Endothelial cell of umbilical vein (primary cell): ENCODE data around the gene ZNF837. TPM values are rescaled to one million over a fixed set of nuclear protein-coding genes. Genes with fewer than 3 reads are reported as not detected.

ENCODE experiments used
- BruUV-seq: library from RNA; stranded (reverse); fragments of 400-500 nt; replicated peaks from 2 replicates; lab custom pipeline; 2021; lab: Mats Ljungman, UMichigan
- CTCF ChIA-PET: fragments of 300-600, 350-600 bp; sonication (Branson Sonifier 250); formaldehyde crosslinking; loops from one replicate; lab custom pipeline; 2021; ENCODE audit warnings: antibody characterized with exemption, inconsistent platforms; lab: Charles Lee
- POLR2A ChIA-PET: fragments of 300-600, 350-600 bp; sonication (Branson Sonifier 250); formaldehyde crosslinking; loops from one replicate; lab custom pipeline; 2021; ENCODE audit warnings: antibody characterized with exemption, inconsistent platforms; lab: Charles Lee
- DNase-seq: peaks from one replicate; pipeline ENCODE4 v3.0.0-alpha.2; 2011; ENCODE audit warnings: low read depth, low spot score
- FAIRE-seq: peaks from 2 replicates; lab custom pipeline; 2011; peaks lifted over from hg19 to GRCh38; lab: Jason Lieb, UNC
- H2AFZ ChIP-seq: 2 replicates; pipeline ENCODE4 v1.6.0; 2012; ENCODE audit warnings: low read depth, low read length, control low read depth, inconsistent platforms
- H3K27ac ChIP-seq: 2 replicates; pipeline ENCODE4 v1.5.1; 2011; ENCODE audit warnings: low read depth, mild to moderate bottlenecking, control low read depth, low read length, moderate library complexity; ENCODE audit not compliant: insufficient read depth
- H3K27me3 ChIP-seq, 2 experiments: 2 replicates each; pipeline versions ENCODE4 v1.6.0 to v1.6.1; 2011; ENCODE audit warnings: low read length in 2 of 2, mixed read lengths in 1 of 2; ENCODE audit not compliant: control insufficient read depth in 2 of 2, insufficient read depth in 2 of 2
- H3K36me3 ChIP-seq, 2 experiments: 2 replicates in 1 of 2; 3 replicates in 1 of 2; pipeline ENCODE4 v1.5.1; 2011; ENCODE audit warnings: low read length in 2 of 2, mild to moderate bottlenecking in 1 of 2, moderate library complexity in 1 of 2; ENCODE audit not compliant: control insufficient read depth in 2 of 2, insufficient read depth in 2 of 2; ENCODE audit errors: extremely low read depth in 1 of 2
- H3K4me1 ChIP-seq: 3 replicates; pipeline ENCODE4 v1.5.1; 2011; ENCODE audit warnings: mild to moderate bottlenecking, low read length; ENCODE audit not compliant: control insufficient read depth, insufficient read depth; ENCODE audit errors: extremely low read depth
- H3K4me2 ChIP-seq: 2 replicates; pipeline ENCODE4 v1.6.1; 2011; ENCODE audit warnings: low read length, control low read depth, mixed read lengths; ENCODE audit not compliant: insufficient read depth
- H3K4me3 ChIP-seq, 3 experiments: fragments of 200-600 bp in 1 of 3; sonication (generic), shearing (Covaris generic) in 1 of 3; replicated peaks in 1 of 3; 2 replicates each; pipeline ENCODE4 v1.5.1; 2011 to 2016; ENCODE audit warnings: control low read depth in 3 of 3, low read length in 3 of 3, mild to moderate bottlenecking in 2 of 3, inconsistent platforms in 1 of 3, low read depth in 1 of 3, moderate library complexity in 1 of 3; ENCODE audit not compliant: insufficient read depth in 1 of 3
- H3K79me2 ChIP-seq: 2 replicates; pipeline ENCODE4 v1.6.0; 2012; ENCODE audit warnings: low read length, inconsistent platforms; ENCODE audit not compliant: control insufficient read depth, insufficient read depth
- H3K9ac ChIP-seq: replicated peaks from 2 replicates; pipeline ENCODE3; 2011; ENCODE audit warnings: low read length, control low read depth; ENCODE audit not compliant: insufficient read depth; ENCODE audit errors: extremely low read depth
- H3K9me1 ChIP-seq: replicated peaks from 3 replicates; pipeline ENCODE4 v1.6.0; 2011; ENCODE audit warnings: mild to moderate bottlenecking, low read length; ENCODE audit not compliant: control insufficient read depth, insufficient read depth; ENCODE audit errors: extremely low read depth
- H3K9me3 ChIP-seq: replicated peaks from 2 replicates; pipeline ENCODE4 v1.5.1; 2012; ENCODE audit warnings: low read length, inconsistent platforms; ENCODE audit not compliant: control insufficient read depth, insufficient read depth
- H4K20me1 ChIP-seq: replicated peaks from 2 replicates; pipeline ENCODE3; 2011; ENCODE audit warnings: mild to moderate bottlenecking, low read length; ENCODE audit not compliant: control insufficient read depth, insufficient read depth; ENCODE audit errors: extremely low read depth
- EZH2 ChIP-seq: IDR thresholded peaks from 2 replicates; pipeline ENCODE4 v1.6.1; 2012; ENCODE audit warnings: borderline replicate concordance, low read depth, mild to moderate bottlenecking, moderate library complexity, low read length, inconsistent platforms; ENCODE audit not compliant: severe bottlenecking
- GATA2 ChIP-seq: IDR thresholded peaks from 2 replicates; pipeline ENCODE4 v1.7.0; 2011; ENCODE audit warnings: low read depth, mild to moderate bottlenecking, moderate library complexity, mixed read lengths, low read length; ENCODE audit not compliant: insufficient read length, insufficient read depth
- JUN ChIP-seq: IDR thresholded peaks from 2 replicates; pipeline ENCODE4 v1.6.1; 2011; ENCODE audit warnings: borderline replicate concordance, low read depth; ENCODE audit not compliant: insufficient read length, insufficient read depth
- POLR2A ChIP-seq: IDR thresholded peaks from 2 replicates; pipeline ENCODE4 v1.6.1; 2012; ENCODE audit warnings: low read depth, mild to moderate bottlenecking, control low read depth, low read length
- dilution Hi-C: fragments of 300-500 bp; cut with MboI; formaldehyde crosslinking; loops from one replicate; pipeline ENCODE4 v1.15.0; 2019; ENCODE audit warnings: low sequenced_read_pairs; ENCODE audit not compliant: extremely low pct_ligation_motif_present
- intact Hi-C: fragments of 100-400 bp; cut with micrococcal nuclease; formaldehyde crosslinking; loops from one replicate; pipeline ENCODE4 v1.10.0; 2022
- polyA plus RNA-seq, 4 experiments: library from polyadenylated mRNA; depleted of rRNA in 3 of 4; stranded (reverse) in 3 of 4; unstranded in 1 of 4; fragments of >200 nt; gene quantifications; 2 replicates each; pipeline versions ENCODE4 v1.2.1 to v1.2.3, GENCODE V29; 2011 to 2012; ENCODE audit warnings: missing spikeins in 1 of 4
- total RNA-seq: library from RNA; stranded (reverse); gene quantifications from 2 replicates; pipeline ENCODE4 v1.2.3, GENCODE V29; 2021
- TF ChIP-seq, protein P1 (sequence below), 2 donors: IDR thresholded peaks; 1 replicate in 1 of 2; 2 replicates in 1 of 2; pipeline ENCODE4 v1.5.1; 2011; ENCODE audit warnings: low read length in 2 of 2, mild to moderate bottlenecking in 2 of 2, moderate library complexity in 2 of 2, control low read depth in 1 of 2, inconsistent platforms in 1 of 2, low read depth in 1 of 2; ENCODE audit not compliant: insufficient read depth in 1 of 2; ENCODE audit errors: extremely low read depth in 1 of 2

ZNF837 gene
- total and polyA plus RNA-seq, 2 donors (not counting 3 experiments of a cell fraction or from before 2014, with no cell fraction given), result 1.4 to 1.6 TPM

DNA sequence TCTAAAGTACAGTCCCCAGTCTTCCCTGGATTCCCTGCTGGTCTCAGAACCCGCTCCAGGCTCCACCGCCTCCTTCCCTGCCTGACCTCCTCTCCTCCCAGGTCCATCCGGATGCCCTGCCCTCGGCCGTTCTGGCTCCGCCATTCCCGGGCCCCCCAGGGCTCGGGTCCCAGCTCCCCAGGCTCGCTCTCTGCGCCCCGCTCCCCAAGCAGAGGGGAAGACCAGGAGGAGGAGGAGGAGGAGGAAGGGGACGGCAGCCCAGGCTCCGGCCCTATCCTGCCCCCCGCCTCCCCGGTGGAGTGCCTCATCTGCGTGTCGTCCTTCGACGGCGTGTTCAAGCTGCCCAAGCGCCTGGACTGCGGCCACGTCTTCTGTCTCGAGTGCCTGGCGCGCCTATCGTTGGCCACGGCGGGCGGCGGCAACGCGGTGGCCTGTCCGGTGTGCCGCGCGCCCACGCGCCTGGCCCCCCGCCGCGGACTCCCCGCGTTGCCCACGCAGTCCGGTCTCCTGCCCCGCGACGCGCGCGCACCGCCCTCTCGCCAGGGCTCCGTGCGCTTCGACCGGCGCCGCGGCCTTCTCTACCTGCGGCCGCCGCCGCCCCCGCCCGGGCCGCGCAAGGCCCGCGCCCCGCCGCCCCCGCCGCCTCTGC is 15.3 kb upstream of the ZNF837 start:
- Histone ChIP-seq H3K4me1 (peaks cover 7% of the 10 kb centered on the region), H3K9ac (no peak overlapping the region), H3K27me3 (no peaks in the 10 kb centered on the region), H3K9me1 (no peaks in the 10 kb centered on the region), H3K4me3 (no peak overlapping the region), H3K79me2 (peaks cover 4% of the 10 kb centered on the region), H3K36me3 (peaks cover 6 to 21% of the 10 kb centered on the region in 2 experiments), H4K20me1 (no peaks in the 10 kb centered on the region), H2AFZ (no peak overlapping the region), H3K4me2 (no peak overlapping the region), H3K27ac (no peak overlapping the region), H3K9me3 (no peaks in the 10 kb centered on the region)
- intact Hi-C loops (loop anchor here (1.0 kb wide), 1 partner anchor 9 kb away; the partner anchor contains the start of gene RPS5), dilution Hi-C loops (no loop called here)
- DNase-seq, result no peak
- FAIRE-seq, result no peak
- BruUV-seq, result no TSS peak
- ChIA-PET POLR2A (no interaction called here), CTCF (no interaction called here)
- TF ChIP-seq, protein P1, sequence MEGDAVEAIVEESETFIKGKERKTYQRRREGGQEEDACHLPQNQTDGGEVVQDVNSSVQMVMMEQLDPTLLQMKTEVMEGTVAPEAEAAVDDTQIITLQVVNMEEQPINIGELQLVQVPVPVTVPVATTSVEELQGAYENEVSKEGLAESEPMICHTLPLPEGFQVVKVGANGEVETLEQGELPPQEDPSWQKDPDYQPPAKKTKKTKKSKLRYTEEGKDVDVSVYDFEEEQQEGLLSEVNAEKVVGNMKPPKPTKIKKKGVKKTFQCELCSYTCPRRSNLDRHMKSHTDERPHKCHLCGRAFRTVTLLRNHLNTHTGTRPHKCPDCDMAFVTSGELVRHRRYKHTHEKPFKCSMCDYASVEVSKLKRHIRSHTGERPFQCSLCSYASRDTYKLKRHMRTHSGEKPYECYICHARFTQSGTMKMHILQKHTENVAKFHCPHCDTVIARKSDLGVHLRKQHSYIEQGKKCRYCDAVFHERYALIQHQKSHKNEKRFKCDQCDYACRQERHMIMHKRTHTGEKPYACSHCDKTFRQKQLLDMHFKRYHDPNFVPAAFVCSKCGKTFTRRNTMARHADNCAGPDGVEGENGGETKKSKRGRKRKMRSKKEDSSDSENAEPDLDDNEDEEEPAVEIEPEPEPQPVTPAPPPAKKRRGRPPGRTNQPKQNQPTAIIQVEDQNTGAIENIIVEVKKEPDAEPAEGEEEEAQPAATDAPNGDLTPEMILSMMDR (IDR thresholded peaks at IDR 0.05; ENCODE audit: extremely low read depth in 1 of 2, insufficient read depth in 1 of 2, low read depth in 1 of 2, low read length in 2 of 2), result no peak
- TF ChIP-seq GATA2 (no peak), JUN (no peak), EZH2 (peak; percentile 90), POLR2A (no peak)
